Kidney (tissue), 14 donors: ENCODE measurements around the gene SGCA. TPM values are rescaled to one million over a fixed set of nuclear protein-coding genes. Genes with fewer than 3 reads are reported as not detected.

ENCODE experiments used
- DNase-seq, 5 donors: peaks; one replicate each; pipeline ENCODE4 v3.0.0-alpha.2; 2013 to 2020
- FAIRE-seq: peaks from 2 replicates; lab custom pipeline; 2012; peaks lifted over from hg19 to GRCh38; lab: Jason Lieb, UNC
- H3K27ac ChIP-seq, 2 donors: one replicate each; pipeline ENCODE4 v1.7.0; 2013; ENCODE audit warnings: low read depth in 2 of 2, low read length in 2 of 2, inconsistent platforms in 1 of 2
- H3K27me3 ChIP-seq: one replicate; pipeline ENCODE4 v1.7.1; 2013; ENCODE audit warnings: low read length, inconsistent platforms; ENCODE audit not compliant: control insufficient read depth, insufficient read depth
- H3K36me3 ChIP-seq, 3 donors: one replicate each; pipeline versions ENCODE4 v1.7.0 to v1.7.1; 2013; ENCODE audit warnings: low read length in 3 of 3, control low read depth in 1 of 3, inconsistent platforms in 1 of 3; ENCODE audit not compliant: insufficient read depth in 3 of 3, control insufficient read depth in 2 of 3
- H3K4me1 ChIP-seq, 3 donors: one replicate each; pipeline versions ENCODE4 v1.7.0 to v1.7.1; 2013; ENCODE audit warnings: low read length in 3 of 3, inconsistent platforms in 1 of 3, low read depth in 1 of 3; ENCODE audit not compliant: control insufficient read depth in 2 of 3, insufficient read depth in 2 of 3
- H3K4me3 ChIP-seq, 3 donors: one replicate each; pipeline versions ENCODE4 v1.7.0 to v1.8.1; 2013; ENCODE audit warnings: low read length in 3 of 3, control low read depth in 1 of 3, inconsistent platforms in 1 of 3
- H3K9ac ChIP-seq, 3 donors: one replicate each; pipeline versions ENCODE4 v1.7.0 to v1.7.1; 2013; ENCODE audit warnings: low read length in 3 of 3, control low read depth in 1 of 3, inconsistent platforms in 1 of 3
- H3K9me3 ChIP-seq, 3 donors: one replicate each; pipeline versions ENCODE4 v1.7.0 to v1.7.1; 2013; ENCODE audit warnings: low read length in 3 of 3, control low read depth in 1 of 3, inconsistent platforms in 1 of 3; ENCODE audit not compliant: control insufficient read depth in 2 of 3, insufficient read depth in 1 of 3
- intact Hi-C: fragments of 100-400 bp; cut with DNase I; formaldehyde crosslinking; loops from one replicate; pipeline ENCODE4 v1.11.1; 2022
- polyA plus RNA-seq: library from polyadenylated mRNA; stranded (reverse); fragments of 350-450 nt; fragmentation: Illumina TruSeq; extraction: RNeasy Lipid Tissue Mini Kit (QIAGEN cat#74804); gene quantifications from one replicate; pipeline ENCODE4 v1.2.3, GENCODE V29; 2014; ENCODE audit warnings: low read depth, low replicate concordance; ENCODE audit not compliant: insufficient read depth
- total RNA-seq: library from RNA; stranded (reverse); fragmentation: NEBNext Ultra II Directional; extraction: Animal tissue kit (Norgen Biotek cat#: 25700); gene quantifications from one replicate; pipeline ENCODE4 v1.2.1, GENCODE V29; 2021
- TF ChIP-seq, protein P1 (sequence below): IDR thresholded peaks from 3 replicates; pipeline ENCODE4 v1.5.1; 2012; ENCODE audit warnings: mild to moderate bottlenecking, moderate library complexity, borderline replicate concordance; ENCODE audit not compliant: insufficient read depth; ENCODE audit errors: extremely low read depth
- donor health status: control.
- donor health status: control.
- donor health status: control.
- donor health status: control.
- donor health status: control.
- donor health status: DM: yes; HTN: yes; CAD: no.
- donor health status: Normal renal cell carcinoma (clear cell type).

Gene SGCA
- total and polyA plus RNA-seq, 2 donors from 2014 or later = 4.2 to 5.5 TPM

DNA sequence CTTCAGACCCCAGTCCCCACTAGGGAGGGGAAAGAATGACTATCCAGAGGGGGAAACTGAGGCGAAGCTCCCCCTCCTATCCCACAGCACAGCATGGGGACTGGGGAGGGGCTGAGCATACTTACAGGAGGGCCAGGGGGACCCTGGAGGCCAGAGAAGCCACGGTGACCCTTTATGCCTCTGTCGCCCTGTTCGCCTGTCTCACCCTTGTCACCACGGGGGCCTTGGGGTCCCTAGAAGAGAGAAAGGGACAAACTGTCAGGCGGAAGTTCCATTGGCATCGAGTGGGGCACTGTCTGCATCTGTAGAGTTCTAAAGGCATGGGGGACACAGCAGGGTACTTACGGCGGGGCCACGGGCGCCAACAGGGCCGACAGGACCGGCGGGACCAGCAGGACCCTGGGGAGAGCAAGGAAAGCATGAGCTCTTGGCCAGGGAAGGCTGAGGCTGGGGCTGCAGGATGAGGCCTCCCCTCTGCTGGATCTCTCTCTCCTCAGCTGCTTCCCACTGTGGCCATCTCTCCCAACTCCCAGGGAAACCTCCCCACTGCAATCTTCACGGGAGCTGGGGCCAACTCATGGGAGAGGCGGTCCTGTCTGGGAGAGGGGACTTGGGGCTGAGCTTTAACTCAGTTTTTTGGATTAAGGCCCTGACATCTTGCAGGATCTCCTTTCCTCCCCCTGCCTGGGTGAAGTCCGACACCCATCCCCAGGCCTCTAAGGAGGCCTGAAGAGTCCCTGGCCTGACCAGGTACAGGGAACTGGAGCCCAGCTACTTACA, 22.1 kb downstream of the SGCA start:
- Histone ChIP-seq H3K4me3 (no peak overlapping the region), H3K36me3 (peaks cover 0 to 2% (median 0%) of the 10 kb centered on the region in 3 donors), H3K27me3 (no peaks in the 10 kb centered on the region), H3K27ac (no peak overlapping the region), H3K9ac (no peak overlapping the region), H3K9me3 (no peaks in the 10 kb centered on the region), H3K4me1 (no peaks in the 10 kb centered on the region)
- DNase-seq = no peak
- FAIRE-seq = no peak
- TF ChIP-seq, protein P1, sequence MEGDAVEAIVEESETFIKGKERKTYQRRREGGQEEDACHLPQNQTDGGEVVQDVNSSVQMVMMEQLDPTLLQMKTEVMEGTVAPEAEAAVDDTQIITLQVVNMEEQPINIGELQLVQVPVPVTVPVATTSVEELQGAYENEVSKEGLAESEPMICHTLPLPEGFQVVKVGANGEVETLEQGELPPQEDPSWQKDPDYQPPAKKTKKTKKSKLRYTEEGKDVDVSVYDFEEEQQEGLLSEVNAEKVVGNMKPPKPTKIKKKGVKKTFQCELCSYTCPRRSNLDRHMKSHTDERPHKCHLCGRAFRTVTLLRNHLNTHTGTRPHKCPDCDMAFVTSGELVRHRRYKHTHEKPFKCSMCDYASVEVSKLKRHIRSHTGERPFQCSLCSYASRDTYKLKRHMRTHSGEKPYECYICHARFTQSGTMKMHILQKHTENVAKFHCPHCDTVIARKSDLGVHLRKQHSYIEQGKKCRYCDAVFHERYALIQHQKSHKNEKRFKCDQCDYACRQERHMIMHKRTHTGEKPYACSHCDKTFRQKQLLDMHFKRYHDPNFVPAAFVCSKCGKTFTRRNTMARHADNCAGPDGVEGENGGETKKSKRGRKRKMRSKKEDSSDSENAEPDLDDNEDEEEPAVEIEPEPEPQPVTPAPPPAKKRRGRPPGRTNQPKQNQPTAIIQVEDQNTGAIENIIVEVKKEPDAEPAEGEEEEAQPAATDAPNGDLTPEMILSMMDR = no peak
- intact Hi-C loops = no loop called here

DNA sequence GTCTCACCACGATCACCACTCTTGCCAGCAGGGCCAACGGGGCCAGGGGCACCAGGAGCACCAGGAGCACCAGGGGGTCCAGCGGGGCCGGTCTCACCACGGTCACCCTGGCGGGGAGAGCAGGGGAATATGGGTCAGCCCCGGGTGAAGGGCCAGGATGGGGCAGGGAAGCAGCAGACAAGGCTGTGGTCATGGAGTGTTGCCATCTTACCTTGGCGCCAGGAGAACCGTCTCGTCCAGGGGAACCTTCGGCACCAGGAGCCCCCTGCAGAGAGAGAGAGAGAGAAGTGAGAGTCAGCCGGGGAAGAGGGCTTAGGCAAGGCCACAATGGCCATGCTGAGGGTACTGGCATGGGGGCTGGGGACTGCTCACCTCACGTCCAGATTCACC, 22.7 kb downstream of the SGCA start:
- no peak overlapping the region for H3K9ac ChIP-seq
- H3K9me3 ChIP-seq = no peaks in the 10 kb centered on the region
- H3K27ac ChIP-seq = no peak overlapping the region
- H3K4me1 ChIP-seq = no peaks in the 10 kb centered on the region
- intact Hi-C loops = no loop called here
- no peaks in the 10 kb centered on the region for H3K27me3 ChIP-seq
- TF ChIP-seq, protein P1 = no peak
- no peak for FAIRE-seq
- DNase-seq = no peak
- H3K4me3 ChIP-seq = no peak overlapping the region
- peaks cover 0 to 2% (median 0%) of the 10 kb centered on the region in 3 donors for H3K36me3 ChIP-seq

DNA sequence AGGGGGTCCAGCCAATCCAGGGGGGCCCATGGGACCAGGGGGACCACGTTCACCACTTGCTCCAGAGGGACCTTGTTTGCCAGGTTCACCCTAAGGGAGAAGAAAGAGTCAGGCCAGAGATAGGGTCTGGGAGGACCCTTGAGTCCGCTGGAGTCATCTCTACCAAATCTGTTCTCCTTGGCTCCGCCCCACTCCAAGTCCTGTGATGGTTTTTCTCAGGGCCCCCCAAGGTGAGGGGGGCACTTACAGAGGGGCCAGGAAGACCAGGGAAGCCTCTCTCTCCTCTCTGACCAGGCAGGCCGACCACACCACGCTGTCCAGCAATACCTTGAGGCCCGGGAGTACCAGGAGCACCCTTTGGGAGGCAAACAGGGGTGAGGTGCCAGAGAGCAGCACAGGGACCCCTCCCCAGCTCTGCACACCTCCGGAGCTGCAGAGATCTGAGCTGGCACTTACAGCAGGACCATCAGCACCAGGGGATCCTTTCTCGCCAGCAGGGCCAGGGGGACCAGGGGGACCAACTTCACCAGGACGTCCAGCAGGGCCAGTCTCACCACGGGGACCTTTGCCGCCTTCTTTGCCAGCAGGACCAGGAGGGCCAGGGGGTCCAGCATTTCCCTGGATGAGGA, 23.2 kb downstream of the SGCA start:
- DNase-seq = no peak
- FAIRE-seq = no peak
- peaks cover 0 to 2% (median 0%) of the 10 kb centered on the region in 3 donors for H3K36me3 ChIP-seq

More for the DNA sequence above, 23.2 kb downstream of the SGCA start:
- H3K4me1 ChIP-seq = no peaks in the 10 kb centered on the region
- no peak overlapping the region for H3K27ac ChIP-seq
- TF ChIP-seq, protein P1 = no peak
- no peak overlapping the region for H3K9ac ChIP-seq
- H3K9me3 ChIP-seq = no peaks in the 10 kb centered on the region
- H3K4me3 ChIP-seq = no peak overlapping the region
- intact Hi-C loops = no loop called here
- H3K27me3 ChIP-seq = no peaks in the 10 kb centered on the region
